ENCODE results near the gene HOTAIR. TPM values are rescaled to one million over a fixed set of nuclear protein-coding genes. Genes with fewer than 3 reads are reported as not detected.

Gene HOTAIR
- total RNA-seq: not detected

GRCh38 chr12:53974084-53975063 lies at the start of gene HOTAIR:
Gene HOTAIR, minus strand, starts transcription at chr12:53974954.
- peak within 1 kb of the TSS; percentile 60 for H3K27ac Mint-ChIP-seq
- POLR2A ChIA-PET: no interaction called here
- H3K9me3 Mint-ChIP-seq: no peaks in the 10 kb centered on the region
- no peak for DNase-seq
- H3K4me3 Mint-ChIP-seq: peak within 1 kb of the TSS; percentile 34
- H3K36me3 Mint-ChIP-seq (ENCODE audit: low read depth): peaks cover 7% of the 10 kb centered on the region
- CTCF ChIA-PET: interaction anchor here (0.6 kb wide), 1 partner anchor 39 kb away, joined by 4 read pairs; no protein-coding TSS in a partner anchor
- H3K4me1 Mint-ChIP-seq: peaks cover 13% of the 10 kb centered on the region
- H3K27me3 Mint-ChIP-seq: peaks cover 91% of the 10 kb centered on the region

GRCh38 chr12:54024127-54024526 lies 49.4 kb upstream of the HOTAIR start:
- CTCF ChIA-PET: interaction anchor here (1.1 to 3.1 kb wide), 9 partner anchors 9 to 278 kb away, joined by 3 to 16 read pairs (median 4); partner anchors contain the start of gene HOXC5
- no peak overlapping the region for H3K4me3 Mint-ChIP-seq
- peaks cover 18% of the 10 kb centered on the region for H3K4me1 Mint-ChIP-seq
- POLR2A ChIA-PET: interaction anchor here (0.7 kb wide), 1 partner anchor 335 kb away, joined by 5 read pairs; no protein-coding TSS in a partner anchor
- DNase-seq: no peak
- no peaks in the 10 kb centered on the region for H3K36me3 Mint-ChIP-seq (ENCODE audit: low read depth)
- H3K9me3 Mint-ChIP-seq: no peaks in the 10 kb centered on the region
- peaks cover 88% of the 10 kb centered on the region for H3K27me3 Mint-ChIP-seq
- H3K27ac Mint-ChIP-seq: no peak overlapping the region

GRCh38 chr12:54022960-54023884 lies 48.5 kb upstream of the HOTAIR start:
- no peaks in the 10 kb centered on the region for H3K9me3 Mint-ChIP-seq
- peaks cover 2% of the 10 kb centered on the region for H3K36me3 Mint-ChIP-seq (ENCODE audit: low read depth)
- POLR2A ChIA-PET: interaction anchor here (0.7 kb wide), 1 partner anchor 336 kb away, joined by 5 read pairs; no protein-coding TSS in a partner anchor
- CTCF ChIA-PET: interaction anchor here (0.6 to 3.1 kb wide), 11 partner anchors 8 to 277 kb away, joined by 3 to 16 read pairs (median 5); partner anchors contain the start of genes HOXC4 and HOXC5
- H3K27me3 Mint-ChIP-seq: peaks cover 86% of the 10 kb centered on the region
- H3K4me3 Mint-ChIP-seq: no peak overlapping the region
- H3K27ac Mint-ChIP-seq: no peak overlapping the region
- peaks cover 17% of the 10 kb centered on the region for H3K4me1 Mint-ChIP-seq
- no peak for DNase-seq

GRCh38 chr12:54021432-54022013 lies 46.8 kb upstream of the HOTAIR start:
- CTCF ChIA-PET: interaction anchor here (2.0 kb wide), 1 partner anchor 193 kb away, joined by 5 read pairs; no protein-coding TSS in a partner anchor
- Mint-ChIP-seq H3K4me1 (peaks cover 21% of the 10 kb centered on the region), H3K27ac (no peak overlapping the region), H3K9me3 (no peaks in the 10 kb centered on the region), H3K36me3 (ENCODE audit: low read depth) (peaks cover 2% of the 10 kb centered on the region), H3K4me3 (no peak overlapping the region), H3K27me3 (peaks cover 81% of the 10 kb centered on the region)
- POLR2A ChIA-PET: no interaction called here
- no peak for DNase-seq

GRCh38 chr12:54020591-54021405 lies 46.0 kb upstream of the HOTAIR start:
- CTCF ChIA-PET: no interaction called here
- Mint-ChIP-seq H3K4me1 (peaks cover 19% of the 10 kb centered on the region), H3K36me3 (ENCODE audit: low read depth) (peaks cover 2% of the 10 kb centered on the region)

GRCh38 chr12:54019924-54020590 lies 45.3 kb upstream of the HOTAIR start:
- ChIA-PET CTCF (no interaction called here), POLR2A (no interaction called here)
- H3K27ac Mint-ChIP-seq: no peak overlapping the region
- H3K9me3 Mint-ChIP-seq: no peaks in the 10 kb centered on the region
- H3K27me3 Mint-ChIP-seq: peaks cover 83% of the 10 kb centered on the region
- H3K4me3 Mint-ChIP-seq: no peak overlapping the region
- DNase-seq: no peak
- H3K36me3 Mint-ChIP-seq (ENCODE audit: low read depth): peaks cover 2% of the 10 kb centered on the region
- peaks cover 20% of the 10 kb centered on the region for H3K4me1 Mint-ChIP-seq

More at GRCh38 chr12:54020591-54021405, 46.0 kb upstream of the HOTAIR start:
- H3K4me3 Mint-ChIP-seq: no peak overlapping the region
- POLR2A ChIA-PET: no interaction called here
- H3K9me3 Mint-ChIP-seq: no peaks in the 10 kb centered on the region
- DNase-seq: no peak
- H3K27me3 Mint-ChIP-seq: peaks cover 82% of the 10 kb centered on the region
- H3K27ac Mint-ChIP-seq: no peak overlapping the region

- H3K27ac Mint-ChIP-seq: no peak overlapping the region
- no peaks in the 10 kb centered on the region for H3K9me3 Mint-ChIP-seq
- H3K4me1 Mint-ChIP-seq: peaks cover 24% of the 10 kb centered on the region
- peaks cover 84% of the 10 kb centered on the region for H3K27me3 Mint-ChIP-seq
- POLR2A ChIA-PET: no interaction called here
- CTCF ChIA-PET: no interaction called here
- no peak overlapping the region for H3K4me3 Mint-ChIP-seq
- DNase-seq: no peak
- peaks cover 2% of the 10 kb centered on the region for H3K36me3 Mint-ChIP-seq (ENCODE audit: low read depth)
These were observed 44.5 kb upstream of the HOTAIR start for GRCh38 chr12:54019091-54019811.

- H3K9me3 Mint-ChIP-seq: no peaks in the 10 kb centered on the region
- peak overlapping the region; percentile 74 for H3K4me3 Mint-ChIP-seq
- ChIA-PET CTCF (no interaction called here), POLR2A (no interaction called here)
- no peak for DNase-seq
- peaks cover 2% of the 10 kb centered on the region for H3K36me3 Mint-ChIP-seq (ENCODE audit: low read depth)
- peak overlapping the region; percentile 36 for H3K27ac Mint-ChIP-seq
- peaks cover 83% of the 10 kb centered on the region for H3K27me3 Mint-ChIP-seq
- peaks cover 24% of the 10 kb centered on the region for H3K4me1 Mint-ChIP-seq
These were observed 43.8 kb upstream of the HOTAIR start for GRCh38 chr12:54018468-54018984.

- Mint-ChIP-seq H3K9me3 (no peaks in the 10 kb centered on the region), H3K27me3 (peaks cover 83% of the 10 kb centered on the region), H3K36me3 (ENCODE audit: low read depth) (peaks cover 2% of the 10 kb centered on the region), H3K27ac (peak overlapping the region; percentile 74), H3K4me3 (peak overlapping the region; percentile 74), H3K4me1 (peaks cover 24% of the 10 kb centered on the region)
- ChIA-PET CTCF (interaction anchor here (0.6 to 1.4 kb wide), 5 partner anchors 9 to 190 kb away, joined by 3 to 6 read pairs (median 5); no protein-coding TSS in a partner anchor), POLR2A (no interaction called here)
- peak; percentile 73 for DNase-seq
These were observed 43.2 kb upstream of the HOTAIR start for GRCh38 chr12:54017878-54018467.

- ChIA-PET POLR2A (no interaction called here), CTCF (interaction anchor here (0.6 to 1.6 kb wide), 7 partner anchors 9 to 191 kb away, joined by 3 to 6 read pairs (median 4); partner anchors contain the start of gene HOXC5)
- peak overlapping the region; percentile 74 for H3K4me3 Mint-ChIP-seq
- H3K4me1 Mint-ChIP-seq: peaks cover 24% of the 10 kb centered on the region
- H3K9me3 Mint-ChIP-seq: no peaks in the 10 kb centered on the region
- no peak for DNase-seq
- H3K27me3 Mint-ChIP-seq: peaks cover 83% of the 10 kb centered on the region
- peak overlapping the region; percentile 74 for H3K27ac Mint-ChIP-seq
- H3K36me3 Mint-ChIP-seq (ENCODE audit: low read depth): peaks cover 2% of the 10 kb centered on the region
These were observed 42.5 kb upstream of the HOTAIR start for GRCh38 chr12:54017027-54017788.
